Stimulated activated CD8-positive, alpha-beta memory T cell treated with anti-CD3 and anti-CD28 coated beads, Interleukin-2, amount 100 ng/mL, for 48 hours (primary cell): ENCODE results near the gene ARHGAP27.

Experiments
- DNase-seq, 2 donors: peaks; one replicate each; pipeline ENCODE4 v3.0.0-alpha.2; 2020; ENCODE audit warnings: low read depth in 2 of 2

The ARHGAP27 gene

GRCh38 chr17:45430006-45430737 lies 2.5 kb downstream of the ARHGAP27 start:
- DNase-seq: no peak

GRCh38 chr17:45429339-45430005 lies 3.2 kb downstream of the ARHGAP27 start:
- DNase-seq: no peak

GRCh38 chr17:45428931-45429338 lies 3.7 kb downstream of the ARHGAP27 start:
- DNase-seq: no peak

- peak; percentile 66 to 71 for DNase-seq
Observed at GRCh38 chr17:45428050-45428617, 4.5 kb downstream of the ARHGAP27 start.

GRCh38 chr17:45427181-45427835 lies 5.4 kb downstream of the ARHGAP27 start:
- no peak for DNase-seq

- no peak for DNase-seq
Observed at GRCh38 chr17:45426561-45426960, 6.1 kb downstream of the ARHGAP27 start.

- no peak for DNase-seq
Observed at GRCh38 chr17:45425984-45426413, 6.7 kb downstream of the ARHGAP27 start.

GRCh38 chr17:45425125-45425983 lies 7.3 kb downstream of the ARHGAP27 start:
- no peak for DNase-seq

- DNase-seq: no peak
Observed at GRCh38 chr17:45424769-45425124, 7.9 kb downstream of the ARHGAP27 start.

GRCh38 chr17:45423975-45424335 lies 8.7 kb downstream of the ARHGAP27 start:
- DNase-seq: no peak

GRCh38 chr17:45423304-45423974 lies 9.2 kb downstream of the ARHGAP27 start:
- no peak for DNase-seq

- no peak for DNase-seq
Observed at GRCh38 chr17:45414990-45415881, 17.4 kb downstream of the ARHGAP27 start.

GRCh38 chr17:45413498-45413923 lies 19.2 kb downstream of the ARHGAP27 start:
- DNase-seq: no peak

GRCh38 chr17:45411348-45412105 lies 21.1 kb downstream of the ARHGAP27 start:
- DNase-seq: no peak

GRCh38 chr17:45410144-45411091 lies 22.3 kb downstream of the ARHGAP27 start:
- DNase-seq: peak; percentile 40 to 51

- no peak for DNase-seq
Observed at GRCh38 chr17:45409659-45410076, 23.0 kb downstream of the ARHGAP27 start.

GRCh38 chr17:45408611-45409421 lies 23.9 kb downstream of the ARHGAP27 start:
- no peak for DNase-seq
